Measurements from ENCODE around the gene MRPL53. TPM values are rescaled to one million over a fixed set of nuclear protein-coding genes. Genes with fewer than 3 reads are reported as not detected.

Gene MRPL53
- total and polyA plus RNA-seq, 2 of the 4 experiments (the other 2 are of a cell fraction), result 5.2 to 39.0 TPM

- TF ChIP-seq CHD1 (IDR thresholded peaks at IDR 0.05; ENCODE audit: low read depth, low read length), result no peak
- no peak for TF ChIP-seq NFE2L2 (IDR thresholded peaks at IDR 0.05; ENCODE audit: low read depth, low read length)
- TF ChIP-seq SMC3 (IDR thresholded peaks at IDR 0.05; ENCODE audit: low read depth, low read length), result no peak
- no peak for TF ChIP-seq MAFK (IDR thresholded peaks at IDR 0.05; ENCODE audit: low read depth, low read length)
- no peak for TF ChIP-seq CEBPB (IDR thresholded peaks at IDR 0.05; ENCODE audit: low read depth, low read length)
- no peak for TF ChIP-seq BHLHE40 (IDR thresholded peaks at IDR 0.05; ENCODE audit: low read depth, low read length)
- no peak for TF ChIP-seq POLR2A (IDR thresholded peaks at IDR 0.05; ENCODE audit: low read depth, low read length)
Measured at GRCh38 chr2:74423231-74424095, 49.0 kb downstream of the MRPL53 start (continued).

Other genes with a start within 250 kb of the MRPL53 start
- 0.18 TPM in 1 of 2 replicates, not detected in the other for gene SLC4A5, start 129.3 kb downstream of the MRPL53 start, total RNA-seq (2012; rRNA removed)
- 0.20 and 0.22 TPM in 2 replicates for gene SLC4A5, start 129.3 kb downstream of the MRPL53 start, polyA plus RNA-seq (2012; rRNA removed)
- gene DCTN1, start 92.4 kb downstream of the MRPL53 start, total RNA-seq (2012; rRNA removed), result 204 and 229 TPM in 2 replicates
- 136 and 149 TPM in 2 replicates for gene DCTN1, start 92.4 kb downstream of the MRPL53 start, polyA plus RNA-seq (2012; rRNA removed)
- under 0.01 and 0.18 TPM in 2 replicates for gene C2orf81, start 51.1 kb downstream of the MRPL53 start, total RNA-seq (2012; rRNA removed)
- gene C2orf81, start 51.1 kb downstream of the MRPL53 start, polyA plus RNA-seq (2012; rRNA removed), result 0.26 and 0.74 TPM in 2 replicates
- gene WDR54, start 51.0 kb downstream of the MRPL53 start, total RNA-seq (2012; rRNA removed), result 43.6 and 57.2 TPM in 2 replicates
- 47.2 and 47.9 TPM in 2 replicates for gene WDR54, start 51.0 kb downstream of the MRPL53 start, polyA plus RNA-seq (2012; rRNA removed)
- gene RTKN, start 30.7 kb downstream of the MRPL53 start, total RNA-seq (2012; rRNA removed), result 9.4 and 11.1 TPM in 2 replicates
- 19.7 and 22.3 TPM in 2 replicates for gene RTKN, start 30.7 kb downstream of the MRPL53 start, polyA plus RNA-seq (2012; rRNA removed)
- 4.5 and 5.3 TPM in 2 replicates for gene INO80B, start 17.6 kb downstream of the MRPL53 start, total RNA-seq (2012; rRNA removed)
- gene INO80B, start 17.6 kb downstream of the MRPL53 start, polyA plus RNA-seq (2012; rRNA removed), result 9.2 and 10.5 TPM in 2 replicates
- 22.2 and 22.9 TPM in 2 replicates for gene WBP1, start 14.2 kb downstream of the MRPL53 start, total RNA-seq (2012; rRNA removed)
- 78.5 and 89.3 TPM in 2 replicates for gene WBP1, start 14.2 kb downstream of the MRPL53 start, polyA plus RNA-seq (2012; rRNA removed)
- 17.8 and 21.0 TPM in 2 replicates for gene MOGS, start 7.3 kb downstream of the MRPL53 start, total RNA-seq (2012; rRNA removed)
- 45.9 and 48.4 TPM in 2 replicates for gene MOGS, start 7.3 kb downstream of the MRPL53 start, polyA plus RNA-seq (2012; rRNA removed)
- 6.1 and 8.4 TPM in 2 replicates for gene CCDC142, start 10.3 kb upstream of the MRPL53 start, total RNA-seq (2012; rRNA removed)
- gene CCDC142, start 10.3 kb upstream of the MRPL53 start, polyA plus RNA-seq (2012; rRNA removed), result 11.1 and 14.0 TPM in 2 replicates
- 6.3 and 9.2 TPM in 2 replicates for gene TTC31, start 10.4 kb upstream of the MRPL53 start, total RNA-seq (2012; rRNA removed)
- 18.8 and 20.5 TPM in 2 replicates for gene TTC31, start 10.4 kb upstream of the MRPL53 start, polyA plus RNA-seq (2012; rRNA removed)
- 0.18 and 0.56 TPM in 2 replicates for gene LBX2, start 26.9 kb upstream of the MRPL53 start, total RNA-seq (2012; rRNA removed)
- gene LBX2, start 26.9 kb upstream of the MRPL53 start, polyA plus RNA-seq (2012; rRNA removed), result 0.62 and 0.66 TPM in 2 replicates
- gene PCGF1, start 35.0 kb upstream of the MRPL53 start, total RNA-seq (2012; rRNA removed), result 29.2 and 31.4 TPM in 2 replicates
- gene PCGF1, start 35.0 kb upstream of the MRPL53 start, polyA plus RNA-seq (2012; rRNA removed), result 23.4 and 28.7 TPM in 2 replicates
- gene TLX2, start 41.8 kb upstream of the MRPL53 start, total RNA-seq (2012; rRNA removed), result not detected in 2 replicates
- not detected in 2 replicates for gene TLX2, start 41.8 kb upstream of the MRPL53 start, polyA plus RNA-seq (2012; rRNA removed)
- gene DQX1, start 53.6 kb upstream of the MRPL53 start, total RNA-seq (2012; rRNA removed), result not detected in 2 replicates
- 0.07 and 0.14 TPM in 2 replicates for gene DQX1, start 53.6 kb upstream of the MRPL53 start, polyA plus RNA-seq (2012; rRNA removed)
- gene AUP1, start 57.0 kb upstream of the MRPL53 start, total RNA-seq (2012; rRNA removed), result 45.8 and 47.5 TPM in 2 replicates
- 100.0 and 104 TPM in 2 replicates for gene AUP1, start 57.0 kb upstream of the MRPL53 start, polyA plus RNA-seq (2012; rRNA removed)
- 28.1 and 34.2 TPM in 2 replicates for gene HTRA2, start 57.3 kb upstream of the MRPL53 start, total RNA-seq (2012; rRNA removed)
- gene HTRA2, start 57.3 kb upstream of the MRPL53 start, polyA plus RNA-seq (2012; rRNA removed), result 23.6 and 25.9 TPM in 2 replicates
- 14.2 and 17.9 TPM in 2 replicates for gene LOXL3, start 81.3 kb upstream of the MRPL53 start, total RNA-seq (2012; rRNA removed)
- 21.8 and 23.4 TPM in 2 replicates for gene LOXL3, start 81.3 kb upstream of the MRPL53 start, polyA plus RNA-seq (2012; rRNA removed)
- 12.2 and 15.4 TPM in 2 replicates for gene DOK1, start 82.0 kb upstream of the MRPL53 start, total RNA-seq (2012; rRNA removed)
- 17.5 and 17.6 TPM in 2 replicates for gene DOK1, start 82.0 kb upstream of the MRPL53 start, polyA plus RNA-seq (2012; rRNA removed)
- gene M1AP, start 175.7 kb upstream of the MRPL53 start, total RNA-seq (2012; rRNA removed), result not detected in 2 replicates
- gene M1AP, start 175.7 kb upstream of the MRPL53 start, polyA plus RNA-seq (2012; rRNA removed), result 0.03 TPM in 1 of 2 replicates, not detected in the other
- gene SEMA4F, start 181.6 kb upstream of the MRPL53 start, total RNA-seq (2012; rRNA removed), result 3.6 and 4.7 TPM in 2 replicates
- gene SEMA4F, start 181.6 kb upstream of the MRPL53 start, polyA plus RNA-seq (2012; rRNA removed), result 7.5 and 7.8 TPM in 2 replicates